ENCODE results near the gene TNFRSF1B.

TNFRSF1B gene

GRCh38 chr1:12173041-12173509, 6.3 kb downstream of the TNFRSF1B start:
- Histone ChIP-seq H3K4me2 (ENCODE audit: low read length) (no peak overlapping the region), H3K9me3 (ENCODE audit: control insufficient read depth, low read length) (no peaks in the 10 kb centered on the region), H3K27ac (peak overlapping the region; percentile 65), H3K27me3 (ENCODE audit: control insufficient read depth, insufficient read depth, low read length) (no peaks in the 10 kb centered on the region), H3K9ac (no peak overlapping the region), H3K4me3 (ENCODE audit: low read depth, low read length) (no peak overlapping the region), H3K36me3 (ENCODE audit: control insufficient read depth, insufficient read depth, low read length) (no peaks in the 10 kb centered on the region), H3K4me1 (no peaks in the 10 kb centered on the region), H3K79me2 (no peaks in the 10 kb centered on the region), H2AFZ (no peak overlapping the region)
- TF ChIP-seq, protein P1, sequence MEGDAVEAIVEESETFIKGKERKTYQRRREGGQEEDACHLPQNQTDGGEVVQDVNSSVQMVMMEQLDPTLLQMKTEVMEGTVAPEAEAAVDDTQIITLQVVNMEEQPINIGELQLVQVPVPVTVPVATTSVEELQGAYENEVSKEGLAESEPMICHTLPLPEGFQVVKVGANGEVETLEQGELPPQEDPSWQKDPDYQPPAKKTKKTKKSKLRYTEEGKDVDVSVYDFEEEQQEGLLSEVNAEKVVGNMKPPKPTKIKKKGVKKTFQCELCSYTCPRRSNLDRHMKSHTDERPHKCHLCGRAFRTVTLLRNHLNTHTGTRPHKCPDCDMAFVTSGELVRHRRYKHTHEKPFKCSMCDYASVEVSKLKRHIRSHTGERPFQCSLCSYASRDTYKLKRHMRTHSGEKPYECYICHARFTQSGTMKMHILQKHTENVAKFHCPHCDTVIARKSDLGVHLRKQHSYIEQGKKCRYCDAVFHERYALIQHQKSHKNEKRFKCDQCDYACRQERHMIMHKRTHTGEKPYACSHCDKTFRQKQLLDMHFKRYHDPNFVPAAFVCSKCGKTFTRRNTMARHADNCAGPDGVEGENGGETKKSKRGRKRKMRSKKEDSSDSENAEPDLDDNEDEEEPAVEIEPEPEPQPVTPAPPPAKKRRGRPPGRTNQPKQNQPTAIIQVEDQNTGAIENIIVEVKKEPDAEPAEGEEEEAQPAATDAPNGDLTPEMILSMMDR (IDR thresholded peaks at IDR 0.05), result no peak

DNA sequence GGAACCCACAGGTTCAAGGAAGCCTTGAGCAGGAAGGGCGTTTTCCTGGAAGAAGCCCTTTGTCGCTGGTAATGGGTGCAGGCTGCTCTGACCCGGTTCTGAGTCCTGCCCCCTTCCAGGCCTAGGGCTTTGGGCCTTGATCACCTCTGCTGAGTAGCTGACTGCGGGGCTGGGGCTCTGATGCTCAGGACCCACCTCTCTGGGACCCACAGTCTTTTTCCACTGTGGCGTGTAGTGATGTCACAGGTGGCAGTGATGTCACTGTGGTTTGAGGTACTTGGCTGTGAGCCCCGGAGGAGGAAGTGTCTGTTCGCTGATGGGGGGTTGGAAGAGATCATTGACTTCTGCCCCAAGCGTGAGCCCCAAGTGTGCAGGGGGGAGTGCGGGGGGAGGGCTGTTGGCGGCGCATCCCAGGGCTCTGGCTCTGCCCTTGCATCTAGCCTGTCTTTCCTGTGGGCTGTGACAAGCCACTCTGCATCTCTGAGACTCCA, 6.9 kb downstream of the TNFRSF1B start:
- TF ChIP-seq, protein P1 (IDR thresholded peaks at IDR 0.05), result no peak
- Histone ChIP-seq H3K9me3 (ENCODE audit: control insufficient read depth, low read length) (no peaks in the 10 kb centered on the region), H3K9ac (no peak overlapping the region), H3K27ac (peak overlapping the region; percentile 65), H3K79me2 (no peaks in the 10 kb centered on the region), H2AFZ (no peak overlapping the region), H3K36me3 (ENCODE audit: control insufficient read depth, insufficient read depth, low read length) (no peaks in the 10 kb centered on the region), H3K4me1 (no peaks in the 10 kb centered on the region), H3K4me2 (ENCODE audit: low read length) (no peak overlapping the region), H3K27me3 (ENCODE audit: control insufficient read depth, insufficient read depth, low read length) (no peaks in the 10 kb centered on the region), H3K4me3 (ENCODE audit: low read depth, low read length) (no peak overlapping the region)

- TF ChIP-seq, protein P1 (IDR thresholded peaks at IDR 0.05), result no peak
- Histone ChIP-seq H3K9me3 (ENCODE audit: control insufficient read depth, low read length) (no peaks in the 10 kb centered on the region), H3K4me3 (ENCODE audit: low read depth, low read length) (no peak overlapping the region), H3K9ac (no peak overlapping the region), H2AFZ (no peak overlapping the region), H3K27me3 (ENCODE audit: control insufficient read depth, insufficient read depth, low read length) (no peaks in the 10 kb centered on the region), H3K79me2 (no peaks in the 10 kb centered on the region), H3K4me2 (ENCODE audit: low read length) (no peak overlapping the region), H3K27ac (peak overlapping the region; percentile 57), H3K4me1 (no peaks in the 10 kb centered on the region), H3K36me3 (ENCODE audit: control insufficient read depth, insufficient read depth, low read length) (no peaks in the 10 kb centered on the region)
These were observed 8.4 kb downstream of the TNFRSF1B start for GRCh38 chr1:12174924-12175810.

- Histone ChIP-seq H3K4me2 (ENCODE audit: low read length) (no peak overlapping the region), H3K79me2 (no peaks in the 10 kb centered on the region), H2AFZ (no peak overlapping the region), H3K27ac (no peak overlapping the region), H3K27me3 (ENCODE audit: control insufficient read depth, insufficient read depth, low read length) (no peaks in the 10 kb centered on the region), H3K9me3 (ENCODE audit: control insufficient read depth, low read length) (no peaks in the 10 kb centered on the region), H3K36me3 (ENCODE audit: control insufficient read depth, insufficient read depth, low read length) (no peaks in the 10 kb centered on the region), H3K4me3 (ENCODE audit: low read depth, low read length) (no peak overlapping the region), H3K4me1 (no peaks in the 10 kb centered on the region), H3K9ac (no peak overlapping the region)
- TF ChIP-seq, protein P1 (IDR thresholded peaks at IDR 0.05), result no peak
These were observed 9.7 kb downstream of the TNFRSF1B start for GRCh38 chr1:12176298-12177118.

All from parathyroid adenoma (tissue), 2 donors.